ENCODE results near the gene TSPAN13.

Gene TSPAN13

GRCh38 chr7:16753102-16753931, at the start of gene TSPAN13:
TSS of gene TSPAN13 (plus strand) at chr7:16753755. CDS start at chr7:16753968, 213 bp downstream.
- DNase-seq = peak; percentile 40

GRCh38 chr7:16708511-16708910, 45.0 kb upstream of the TSPAN13 start:
- no peak for DNase-seq

DNA sequence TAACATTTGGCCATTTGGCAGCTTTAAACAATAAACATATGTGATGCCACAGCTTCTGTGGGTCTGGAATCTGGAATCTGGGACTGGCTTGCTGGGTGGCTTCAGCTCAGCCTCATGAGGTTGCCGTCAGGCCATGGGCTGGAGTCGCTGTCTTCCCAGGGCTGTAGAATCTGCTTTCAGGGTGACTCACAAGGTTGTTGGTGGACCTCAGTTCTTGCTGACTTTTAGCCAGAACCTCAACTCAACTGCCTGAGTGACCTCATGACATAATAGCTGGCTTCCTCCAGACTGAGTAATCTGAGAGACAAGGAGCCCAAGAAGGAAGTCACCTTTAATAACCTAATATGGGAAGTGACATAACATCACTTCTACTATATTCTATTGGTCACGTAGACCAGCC, 44.6 kb upstream of the TSPAN13 start:
- no peak for DNase-seq

- no peak for DNase-seq
Observed at GRCh38 chr7:16710651-16711050, 42.9 kb upstream of the TSPAN13 start.

DNA sequence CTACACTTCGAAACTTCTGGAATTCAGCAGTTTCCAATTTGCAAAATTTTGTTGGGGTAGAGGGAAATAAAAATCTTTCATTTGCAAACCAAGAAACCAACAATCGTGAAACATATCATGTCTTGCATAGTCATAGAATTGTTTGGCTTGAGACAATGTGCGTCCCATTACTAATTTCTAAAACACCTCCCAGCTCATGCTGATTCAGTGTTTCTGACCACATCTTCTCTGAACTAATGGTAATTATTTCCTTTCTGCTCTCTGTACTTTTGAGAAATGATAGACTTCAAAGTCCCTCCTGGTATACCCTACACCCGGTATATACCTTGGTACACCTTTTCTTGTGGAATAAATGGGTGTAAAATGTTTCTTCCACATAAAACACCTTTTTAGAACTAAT, 41.8 kb upstream of the TSPAN13 start:
- DNase-seq = no peak

DNA sequence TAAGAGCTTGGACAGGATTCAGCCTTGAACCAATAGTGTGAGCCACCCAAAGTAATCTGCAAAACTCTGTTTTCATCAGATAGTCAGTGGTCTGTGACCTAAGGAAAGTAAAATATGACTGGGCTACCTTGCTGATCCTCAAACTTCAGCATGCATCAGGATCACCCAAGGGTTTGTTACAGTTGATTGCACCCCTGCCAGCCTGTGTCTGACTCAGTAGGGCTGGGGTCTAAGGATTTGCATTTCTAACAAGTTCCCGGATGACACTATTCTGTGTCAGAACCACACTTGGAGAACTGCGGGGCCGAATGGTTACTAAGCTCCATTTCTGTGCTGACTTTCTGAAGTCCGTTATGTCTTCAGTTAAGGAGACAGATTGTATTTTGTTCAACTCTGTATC, 40.6 kb upstream of the TSPAN13 start:
- no peak for DNase-seq

GRCh38 chr7:16715928-16716327, 37.6 kb upstream of the TSPAN13 start:
- DNase-seq = no peak

- DNase-seq = no peak
Observed at GRCh38 chr7:16718111-16718656, 35.4 kb upstream of the TSPAN13 start.

- DNase-seq = no peak
Observed at GRCh38 chr7:16719699-16720098, 33.9 kb upstream of the TSPAN13 start.

- DNase-seq = no peak
Observed at GRCh38 chr7:16721541-16721940, 32.0 kb upstream of the TSPAN13 start.

DNA sequence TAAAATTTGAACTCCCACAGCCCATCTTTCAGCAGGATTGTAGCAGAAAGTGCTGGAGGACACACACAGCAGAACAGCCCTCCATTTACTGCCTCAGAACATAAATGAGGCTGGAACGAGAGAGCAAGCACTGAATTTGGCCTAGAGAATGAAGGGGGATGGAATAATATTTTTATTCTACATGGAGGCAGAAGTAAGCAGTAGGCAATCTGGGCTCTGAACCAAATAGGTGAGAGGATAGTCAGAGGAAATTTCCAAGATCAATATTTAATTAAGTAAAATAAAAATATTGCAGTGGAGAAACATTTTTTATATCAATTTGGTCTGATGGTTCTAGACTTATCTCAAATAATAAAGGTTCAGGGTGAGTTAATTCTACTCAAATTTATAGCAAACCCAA, 29.2 kb upstream of the TSPAN13 start:
- DNase-seq = no peak

DNA sequence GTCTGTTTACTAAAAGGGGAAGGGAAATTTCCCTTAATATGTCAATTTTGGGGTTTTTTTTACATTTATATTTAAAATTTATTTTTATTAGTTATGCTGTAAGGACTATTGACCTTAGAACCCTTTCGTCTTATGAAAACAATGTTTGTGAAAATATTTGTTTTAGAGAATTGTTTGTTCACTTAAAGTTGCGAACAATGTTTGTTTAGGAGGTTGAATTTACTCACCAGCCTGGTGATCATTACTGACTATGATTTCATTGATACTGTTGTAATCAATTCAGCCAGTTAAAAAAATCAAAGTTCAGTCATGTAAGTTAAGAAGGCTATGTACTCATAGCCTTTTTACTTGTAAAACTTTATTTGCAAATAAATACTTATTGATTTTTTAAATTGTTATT, 27.4 kb upstream of the TSPAN13 start:
- no peak for DNase-seq

DNA sequence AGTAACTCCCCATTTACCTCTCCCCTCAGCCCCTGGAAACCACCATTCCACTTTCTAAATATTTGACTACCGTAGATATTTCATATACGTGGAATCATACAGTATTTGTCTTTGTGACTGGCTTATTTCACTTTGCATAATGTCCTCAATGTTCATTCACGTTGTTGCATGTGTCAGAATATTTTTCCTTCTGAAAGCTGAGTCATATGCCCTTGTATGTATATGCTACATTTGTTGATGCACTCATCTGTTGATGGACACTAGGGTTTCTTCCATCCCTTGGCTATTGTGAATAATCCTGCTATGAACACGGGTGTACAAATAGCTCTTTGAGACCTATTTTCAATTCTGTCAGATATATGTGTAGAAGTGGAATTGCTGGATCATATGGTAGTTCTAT, 25.8 kb upstream of the TSPAN13 start:
- DNase-seq = no peak

DNA sequence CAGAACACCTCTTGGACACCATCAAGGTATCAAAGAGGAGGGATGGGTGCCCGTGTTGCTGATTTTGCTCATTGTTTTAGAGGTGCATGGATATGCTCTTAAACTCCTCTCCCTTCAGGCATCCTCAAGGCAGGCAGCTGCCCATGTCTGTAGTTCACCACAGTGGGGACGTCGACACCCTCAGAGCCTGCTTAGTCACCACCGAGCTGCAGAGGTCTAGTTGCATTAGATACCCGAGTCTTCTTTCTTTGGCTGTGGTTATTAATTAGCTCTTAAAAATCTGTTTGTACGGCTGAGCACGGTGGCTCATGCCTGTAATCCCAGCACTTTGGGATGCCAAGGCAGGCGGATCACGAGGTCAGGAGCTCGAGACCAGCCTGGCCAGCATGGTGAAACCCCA, 24.7 kb upstream of the TSPAN13 start:
- no peak for DNase-seq

- DNase-seq = no peak
Observed at GRCh38 chr7:16729541-16729940, 24.0 kb upstream of the TSPAN13 start.

- no peak for DNase-seq
Observed at GRCh38 chr7:16730937-16731336, 22.6 kb upstream of the TSPAN13 start.

DNA sequence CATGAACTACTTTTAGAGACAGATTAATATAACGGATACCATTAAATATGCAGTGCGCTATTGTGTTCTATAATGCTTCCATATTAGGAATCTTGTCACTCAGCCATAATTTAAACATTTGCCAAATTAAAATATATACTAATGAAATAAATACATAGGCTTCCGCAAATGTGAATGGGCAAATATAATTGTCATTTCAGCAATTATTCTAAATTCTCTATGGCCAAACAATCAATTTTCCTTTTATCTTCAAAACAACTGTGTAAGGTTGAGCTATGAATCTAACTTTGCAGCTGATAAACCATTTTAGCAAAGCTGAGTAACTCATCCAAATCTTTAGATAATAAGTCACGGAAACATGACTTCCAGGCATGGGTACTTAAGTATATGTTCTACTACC, 20.7 kb upstream of the TSPAN13 start:
- DNase-seq = no peak

DNA sequence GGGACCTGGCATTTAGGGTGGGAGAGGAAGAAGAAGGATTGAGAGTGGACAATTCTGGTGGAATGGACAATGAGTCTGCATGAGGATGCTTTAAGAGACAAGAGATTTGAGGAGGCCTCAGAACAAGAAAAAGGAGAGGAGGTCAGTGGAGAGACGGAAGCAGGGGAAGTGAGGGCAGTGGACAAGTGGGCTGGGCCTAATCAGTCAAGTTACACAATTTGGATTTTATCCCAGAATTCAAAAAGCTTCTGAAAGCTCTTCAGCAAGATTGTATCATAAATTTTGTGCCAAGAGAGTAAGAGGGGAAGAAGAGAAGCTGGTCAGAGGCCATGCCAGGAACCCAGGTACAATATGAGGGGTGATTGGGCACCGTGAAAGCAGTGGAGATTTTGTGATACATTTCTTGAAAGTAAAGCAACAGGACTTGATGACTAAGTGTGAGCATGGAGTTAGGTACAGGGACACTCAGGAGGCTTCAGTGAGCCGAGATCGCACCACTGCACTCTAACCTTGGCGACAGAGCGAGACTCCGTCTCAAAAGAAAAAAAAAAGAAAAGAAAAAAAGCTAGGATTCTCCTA, 19.3 kb upstream of the TSPAN13 start:
- no peak for DNase-seq

GRCh38 chr7:16735020-16735419, 18.5 kb upstream of the TSPAN13 start:
- DNase-seq = no peak

- DNase-seq = no peak
Observed at GRCh38 chr7:16738011-16738688, 15.4 kb upstream of the TSPAN13 start.

- DNase-seq = no peak
Observed at GRCh38 chr7:16739863-16740622, 13.5 kb upstream of the TSPAN13 start.

- DNase-seq = no peak
Observed at GRCh38 chr7:16740623-16740953, 13.0 kb upstream of the TSPAN13 start.

GRCh38 chr7:16740996-16741395, 12.6 kb upstream of the TSPAN13 start:
- DNase-seq = no peak

Measured in activated T-cell treated with anti-CD3 and anti-CD28 coated beads, Interleukin-2, amount 50 U/mL, for 1 hour (primary cell).